Measurements from ENCODE around the gene ZNF581. TPM values are rescaled to one million over a fixed set of nuclear protein-coding genes. Genes with fewer than 3 reads are reported as not detected.

The ZNF581 gene
- polyA plus RNA-seq, 1 donor from 2014 or later, result 15.3 TPM

DNA sequence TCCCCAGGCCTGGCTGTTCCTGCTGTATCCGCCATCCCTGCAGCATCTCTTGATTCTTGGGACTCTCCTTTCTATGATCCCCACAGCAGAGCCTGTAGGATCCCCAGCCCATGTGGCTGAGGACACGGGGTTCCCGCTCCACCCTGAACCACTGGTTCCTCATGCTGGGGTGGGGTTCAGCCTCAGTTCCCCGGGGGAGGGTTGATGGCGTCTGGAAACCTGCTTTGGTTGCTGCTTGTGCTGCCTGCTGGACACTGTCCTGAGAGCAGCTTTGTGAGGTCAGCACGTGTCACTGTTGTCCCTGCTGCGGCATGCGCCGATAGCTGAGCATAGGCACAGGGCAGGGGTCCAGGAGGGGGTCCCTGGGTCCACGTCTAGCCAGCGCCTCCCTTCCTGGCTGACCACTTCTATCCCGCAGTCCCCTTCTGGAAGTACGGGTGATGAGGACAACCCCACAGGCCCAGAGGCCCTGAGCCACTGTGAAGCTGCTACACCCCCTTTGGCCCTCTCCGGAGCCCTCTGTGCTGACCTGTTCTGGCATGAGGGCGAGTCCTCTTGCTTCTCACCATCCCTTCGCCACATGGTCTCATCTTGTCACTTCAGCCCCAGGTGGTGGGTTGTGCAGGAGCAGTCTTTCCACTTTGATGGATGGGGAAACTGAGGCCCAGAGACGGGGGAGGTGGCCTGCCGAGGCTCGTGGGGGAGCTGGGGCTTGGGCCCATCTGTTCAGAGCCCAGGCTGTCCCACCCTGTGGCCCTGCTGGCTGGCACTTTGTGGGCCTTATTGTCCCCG, 37.1 kb downstream of the ZNF581 start:
- Histone ChIP-seq H3K79me2 (replicated peaks; ENCODE audit: insufficient read depth, low read length) (peaks cover 49% of the 10 kb centered on the region), H3K27me3 (ENCODE audit: insufficient read depth, low read depth, low read length) (no peaks in the 10 kb centered on the region), H3K36me3 (ENCODE audit: insufficient read depth, low read length) (peaks cover 8% of the 10 kb centered on the region), H3K4me3 (ENCODE audit: low read length) (no peak overlapping the region), H3K9ac (ENCODE audit: low read length) (no peak overlapping the region), H3K27ac (ENCODE audit: low read length) (no peak overlapping the region), H3K4me2 (ENCODE audit: low read length) (no peak overlapping the region), H3K9me3 (ENCODE audit: low read length) (no peaks in the 10 kb centered on the region), H3F3A (ENCODE audit: insufficient read depth, low read length, poor library complexity, severe bottlenecking) (no peaks in the 10 kb centered on the region), H2AFZ (ENCODE audit: low read depth, low read length) (no peak overlapping the region), H3K9me2 (ENCODE audit: insufficient read depth, low read length) (no peaks in the 10 kb centered on the region), H4K20me1 (ENCODE audit: insufficient read depth) (no peaks in the 10 kb centered on the region)
- TF ChIP-seq SMC3 (conservative IDR thresholded peaks at IDR 0.05; ENCODE audit: poor library complexity) (no peak), RAD21 (conservative IDR thresholded peaks at IDR 0.05) (no peak), MXI1 (conservative IDR thresholded peaks at IDR 0.05; ENCODE audit: poor library complexity, severe bottlenecking) (no peak), TAF1 (IDR thresholded peaks at IDR 0.05; ENCODE audit: low read depth) (no peak), EP300 (conservative IDR thresholded peaks at IDR 0.05; ENCODE audit: poor library complexity, severe bottlenecking) (no peak), EZH2 (IDR thresholded peaks at IDR 0.05; ENCODE audit: borderline replicate concordance, insufficient read depth, low read length, poor library complexity, severe bottlenecking) (no peak), POLR2AphosphoS5 (IDR thresholded peaks at IDR 0.05) (no peak), REST (IDR thresholded peaks at IDR 0.05; ENCODE audit: borderline replicate concordance) (no peak)
- TF ChIP-seq, protein P1, sequence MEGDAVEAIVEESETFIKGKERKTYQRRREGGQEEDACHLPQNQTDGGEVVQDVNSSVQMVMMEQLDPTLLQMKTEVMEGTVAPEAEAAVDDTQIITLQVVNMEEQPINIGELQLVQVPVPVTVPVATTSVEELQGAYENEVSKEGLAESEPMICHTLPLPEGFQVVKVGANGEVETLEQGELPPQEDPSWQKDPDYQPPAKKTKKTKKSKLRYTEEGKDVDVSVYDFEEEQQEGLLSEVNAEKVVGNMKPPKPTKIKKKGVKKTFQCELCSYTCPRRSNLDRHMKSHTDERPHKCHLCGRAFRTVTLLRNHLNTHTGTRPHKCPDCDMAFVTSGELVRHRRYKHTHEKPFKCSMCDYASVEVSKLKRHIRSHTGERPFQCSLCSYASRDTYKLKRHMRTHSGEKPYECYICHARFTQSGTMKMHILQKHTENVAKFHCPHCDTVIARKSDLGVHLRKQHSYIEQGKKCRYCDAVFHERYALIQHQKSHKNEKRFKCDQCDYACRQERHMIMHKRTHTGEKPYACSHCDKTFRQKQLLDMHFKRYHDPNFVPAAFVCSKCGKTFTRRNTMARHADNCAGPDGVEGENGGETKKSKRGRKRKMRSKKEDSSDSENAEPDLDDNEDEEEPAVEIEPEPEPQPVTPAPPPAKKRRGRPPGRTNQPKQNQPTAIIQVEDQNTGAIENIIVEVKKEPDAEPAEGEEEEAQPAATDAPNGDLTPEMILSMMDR (IDR thresholded peaks at IDR 0.05; ENCODE audit: poor library complexity, severe bottlenecking), result no peak

DNA sequence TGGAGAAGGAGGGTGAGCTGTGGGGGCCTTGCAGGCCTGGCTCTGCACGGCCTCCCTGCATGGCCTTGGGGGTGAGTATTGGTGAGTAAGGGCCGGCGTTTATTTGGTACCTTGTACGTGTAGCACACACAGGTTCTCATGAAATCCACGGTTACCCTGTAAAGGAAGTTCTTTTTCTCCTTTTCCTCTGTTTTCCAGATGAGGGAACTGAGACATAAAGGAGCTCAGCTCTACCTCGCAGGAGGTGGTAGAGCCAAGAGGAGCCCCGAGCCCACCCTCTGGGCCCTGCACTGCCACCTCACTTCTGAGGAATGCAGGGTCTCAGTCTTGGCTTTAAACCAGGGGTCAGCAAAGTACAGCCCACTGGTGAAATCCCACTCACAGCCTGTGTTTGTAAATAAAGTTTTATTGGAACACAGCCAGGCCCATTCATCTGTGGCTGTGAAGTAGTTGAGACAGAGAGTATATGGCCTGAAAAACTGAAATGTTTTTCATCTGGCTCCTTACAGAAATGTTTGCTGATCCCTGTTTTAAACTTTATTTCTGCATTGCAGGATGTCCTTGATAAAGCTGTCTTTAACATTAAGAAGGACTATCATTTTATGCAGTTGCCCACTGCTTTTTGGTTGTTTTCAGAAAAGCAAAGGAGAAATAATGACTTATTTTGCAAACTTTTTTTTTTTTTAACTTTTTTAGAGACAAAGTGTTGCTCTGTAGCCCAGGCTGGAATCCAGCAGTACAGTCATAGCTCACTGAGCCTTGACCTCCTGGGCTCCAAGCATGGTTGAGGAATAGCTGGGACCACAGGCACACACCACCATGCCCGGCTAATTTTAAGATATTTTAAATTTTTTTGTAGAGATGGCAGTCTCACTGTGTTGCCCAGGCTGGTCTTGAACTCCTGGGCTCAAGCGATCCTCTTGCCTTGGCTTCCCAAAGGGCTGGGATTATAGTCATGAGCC, 38.0 kb downstream of the ZNF581 start:
- H3K27ac ChIP-seq (ENCODE audit: low read length), result no peak overlapping the region
- no peaks in the 10 kb centered on the region for H3K9me2 ChIP-seq (ENCODE audit: insufficient read depth, low read length)
- no peak overlapping the region for H3K9ac ChIP-seq (ENCODE audit: low read length)
- TF ChIP-seq EP300 (conservative IDR thresholded peaks at IDR 0.05; ENCODE audit: poor library complexity, severe bottlenecking), result no peak
- TF ChIP-seq TAF1 (IDR thresholded peaks at IDR 0.05; ENCODE audit: low read depth), result no peak
- no peak for TF ChIP-seq MXI1 (conservative IDR thresholded peaks at IDR 0.05; ENCODE audit: poor library complexity, severe bottlenecking)
- no peak for TF ChIP-seq EZH2 (IDR thresholded peaks at IDR 0.05; ENCODE audit: borderline replicate concordance, insufficient read depth, low read length, poor library complexity, severe bottlenecking)
- TF ChIP-seq, protein P1 (IDR thresholded peaks at IDR 0.05; ENCODE audit: poor library complexity, severe bottlenecking), result no peak
- no peak for TF ChIP-seq REST (IDR thresholded peaks at IDR 0.05; ENCODE audit: borderline replicate concordance)
- no peak for TF ChIP-seq POLR2AphosphoS5 (IDR thresholded peaks at IDR 0.05)
- TF ChIP-seq RAD21 (conservative IDR thresholded peaks at IDR 0.05), result no peak
- TF ChIP-seq SMC3 (conservative IDR thresholded peaks at IDR 0.05; ENCODE audit: poor library complexity), result no peak
- peaks cover 8% of the 10 kb centered on the region for H3K36me3 ChIP-seq (ENCODE audit: insufficient read depth, low read length)
- H3F3A ChIP-seq (ENCODE audit: insufficient read depth, low read length, poor library complexity, severe bottlenecking), result no peaks in the 10 kb centered on the region
- peaks cover 40% of the 10 kb centered on the region for H3K79me2 ChIP-seq (replicated peaks; ENCODE audit: insufficient read depth, low read length)
- no peaks in the 10 kb centered on the region for H3K9me3 ChIP-seq (ENCODE audit: low read length)
- no peaks in the 10 kb centered on the region for H4K20me1 ChIP-seq (ENCODE audit: insufficient read depth)
- no peak overlapping the region for H3K4me3 ChIP-seq (ENCODE audit: low read length)
- no peaks in the 10 kb centered on the region for H3K27me3 ChIP-seq (ENCODE audit: insufficient read depth, low read depth, low read length)
- H3K4me2 ChIP-seq (ENCODE audit: low read length), result no peak overlapping the region
- no peak overlapping the region for H2AFZ ChIP-seq (ENCODE audit: low read depth, low read length)
